ENCODE results near the gene ADGRG6. TPM values are rescaled to one million over a fixed set of nuclear protein-coding genes. Genes with fewer than 3 reads are reported as not detected.

The ADGRG6 gene
- total and polyA plus RNA-seq, 2 of the 8 experiments (the other 6 are each of a cell fraction or from before 2014, with no cell fraction given) = 1.1 to 6.2 TPM

GRCh38 chr6:142377497-142377848 lies 75.7 kb downstream of the ADGRG6 start (continued):
- no peak for TF ChIP-seq CHD7 (IDR thresholded peaks at IDR 0.05; ENCODE audit: insufficient replicate concordance, low read length)
- TF ChIP-seq SP2 (IDR thresholded peaks at IDR 0.05; ENCODE audit: low read length) = no peak
- no peak for TF ChIP-seq MAX (IDR thresholded peaks at IDR 0.05)

Measured in H1 (cell line).